Hepatocyte (in vitro differentiated cells): Measurements from ENCODE around the gene S100A7A.

Source experiments
- CTCF ChIP-seq: fragments of 200-600 bp; sonication (generic); IDR thresholded peaks from 2 replicates; pipeline ENCODE4 v1.5.1; 2016; ENCODE audit warnings: antibody characterized with exemption, mild to moderate bottlenecking; ENCODE audit not compliant: poor library complexity
- EZH2 ChIP-seq: fragments of 200-600 bp; sonication (generic); IDR thresholded peaks from 2 replicates; pipeline ENCODE4 v1.6.1; 2016; ENCODE audit warnings: antibody characterized with exemption, mild to moderate bottlenecking, borderline replicate concordance
- EZH2phosphoT487 ChIP-seq: fragments of 200-600 bp; sonication (generic); IDR thresholded peaks from one replicate; pipeline ENCODE4 v1.6.1; 2018; ENCODE audit warnings: antibody characterized with exemption, mild to moderate bottlenecking, low read depth, moderate library complexity; ENCODE audit not compliant: unreplicated experiment, severe bottlenecking

DNA sequence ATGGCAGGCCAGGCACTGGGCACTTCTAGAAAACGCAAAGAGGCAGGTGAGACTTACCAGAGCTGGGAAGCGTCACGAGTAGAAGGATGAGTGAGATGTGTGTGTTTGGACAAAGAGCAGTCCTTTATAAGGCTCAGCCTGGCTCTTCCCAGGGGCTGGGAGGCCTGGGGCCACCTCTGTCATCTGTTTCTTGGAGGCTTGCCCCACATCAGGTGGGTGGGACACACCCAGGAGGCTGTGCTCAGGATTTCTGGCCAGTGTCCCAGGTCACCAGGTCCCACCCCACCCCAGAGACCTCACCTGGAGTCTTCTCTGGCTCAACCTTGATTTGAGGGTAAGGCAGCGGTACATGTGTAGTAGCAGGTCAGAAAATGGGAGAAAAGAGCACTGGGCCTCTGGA lies 44.2 kb downstream of the S100A7A start, which contains the start of gene S100A7:
- no peak for TF ChIP-seq CTCF
- TF ChIP-seq EZH2, result no peak
- no peak for TF ChIP-seq EZH2phosphoT487
